NCI-H2081 (cell line): ENCODE data around the gene NDRG2.

Experiments used
- DNase-seq, 2 experiments: peaks; one replicate each; lab custom pipeline; 2025; lab: John Stamatoyannopoulos, UW

The NDRG2 gene

GRCh38 chr14:20969336-20969735 is 55.5 kb downstream of the NDRG2 start:
- DNase-seq = no peak
